ENCODE results near the gene KCNH2.
A peak's percentile ranks its signal among the peaks of the same experiment; 100 is the strongest.

KCNH2 gene

DNA sequence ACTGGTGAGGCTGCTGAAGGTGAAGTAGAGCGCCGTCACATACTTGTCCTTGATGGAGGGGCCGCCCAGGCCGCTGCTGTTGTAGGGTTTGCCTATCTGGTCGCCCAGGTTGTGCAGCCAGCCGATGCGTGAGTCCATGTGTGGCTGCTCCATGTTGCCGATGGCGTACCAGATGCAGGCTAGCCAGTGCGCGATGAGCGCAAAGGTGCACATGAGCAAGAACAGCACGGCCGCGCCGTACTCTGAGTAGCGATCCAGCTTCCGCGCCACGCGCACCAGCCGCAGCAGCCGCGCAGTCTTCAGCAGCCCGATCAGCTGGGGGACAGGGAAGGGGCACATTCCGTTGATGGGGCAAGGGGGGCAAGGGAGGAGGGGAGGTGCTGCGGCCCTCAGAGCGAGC is 26.6 kb downstream of the KCNH2 start:
- Mint-ChIP-seq H3K36me3 (ENCODE audit: low read depth) (peaks cover 11% of the 10 kb centered on the region), H3K27ac (peak overlapping the region; percentile 51), H3K4me3 (no peak overlapping the region), H3K27me3 (ENCODE audit: low read depth, poor library complexity) (peaks cover 8% of the 10 kb centered on the region), H3K9me3 (no peaks in the 10 kb centered on the region), H3K4me1 (peaks cover 70% of the 10 kb centered on the region)
- DNase-seq: no peak
- TF ChIP-seq CTCF (IDR thresholded peaks at IDR 0.05): no peak

GRCh38 chr7:150951181-150951520 is 27.0 kb downstream of the KCNH2 start:
- no peak overlapping the region for H3K4me3 Mint-ChIP-seq
- TF ChIP-seq CTCF (IDR thresholded peaks at IDR 0.05): no peak
- no peaks in the 10 kb centered on the region for H3K9me3 Mint-ChIP-seq
- H3K27ac Mint-ChIP-seq: peak overlapping the region; percentile 51
- peaks cover 11% of the 10 kb centered on the region for H3K36me3 Mint-ChIP-seq (ENCODE audit: low read depth)
- peaks cover 8% of the 10 kb centered on the region for H3K27me3 Mint-ChIP-seq (ENCODE audit: low read depth, poor library complexity)
- peaks cover 70% of the 10 kb centered on the region for H3K4me1 Mint-ChIP-seq
- DNase-seq: no peak

DNA sequence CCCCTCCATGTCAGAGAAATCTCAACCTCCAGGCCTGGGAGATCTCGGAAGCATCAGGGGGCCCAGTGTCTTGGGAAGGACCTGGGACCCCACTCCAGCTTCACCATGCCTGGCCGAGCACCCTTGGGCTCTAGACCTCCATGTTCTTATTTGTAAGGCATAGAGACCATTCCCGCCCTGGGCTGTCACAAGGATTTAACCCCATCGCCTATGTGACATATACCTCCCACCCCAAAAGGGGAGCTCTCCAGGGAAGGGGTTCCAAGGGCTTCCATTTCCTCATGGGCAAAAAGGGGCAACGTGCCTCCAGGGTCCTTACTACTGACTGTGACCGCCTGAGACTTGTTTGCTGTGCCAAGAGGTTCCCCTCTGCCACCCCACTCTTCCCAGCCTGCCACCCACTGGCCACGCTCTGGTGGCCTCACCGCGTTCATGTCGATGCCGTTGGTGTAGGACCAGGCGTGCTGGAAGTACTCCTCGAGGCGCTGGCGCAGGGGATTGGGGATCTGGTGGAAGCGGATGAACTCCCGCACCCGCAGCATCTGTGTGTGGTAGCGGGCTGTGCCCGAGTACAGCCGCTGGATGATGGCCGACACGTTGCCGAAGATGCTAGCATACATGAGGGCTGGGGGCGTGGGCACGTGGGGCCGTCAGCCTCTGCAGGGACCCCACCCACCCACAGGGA is 27.5 kb downstream of the KCNH2 start:
- no peak for DNase-seq
- Mint-ChIP-seq H3K27me3 (ENCODE audit: low read depth, poor library complexity) (peaks cover 8% of the 10 kb centered on the region), H3K4me3 (no peak overlapping the region), H3K36me3 (ENCODE audit: low read depth) (peaks cover 11% of the 10 kb centered on the region), H3K9me3 (no peaks in the 10 kb centered on the region), H3K27ac (no peak overlapping the region), H3K4me1 (peaks cover 71% of the 10 kb centered on the region)
- TF ChIP-seq CTCF (IDR thresholded peaks at IDR 0.05): no peak

DNA sequence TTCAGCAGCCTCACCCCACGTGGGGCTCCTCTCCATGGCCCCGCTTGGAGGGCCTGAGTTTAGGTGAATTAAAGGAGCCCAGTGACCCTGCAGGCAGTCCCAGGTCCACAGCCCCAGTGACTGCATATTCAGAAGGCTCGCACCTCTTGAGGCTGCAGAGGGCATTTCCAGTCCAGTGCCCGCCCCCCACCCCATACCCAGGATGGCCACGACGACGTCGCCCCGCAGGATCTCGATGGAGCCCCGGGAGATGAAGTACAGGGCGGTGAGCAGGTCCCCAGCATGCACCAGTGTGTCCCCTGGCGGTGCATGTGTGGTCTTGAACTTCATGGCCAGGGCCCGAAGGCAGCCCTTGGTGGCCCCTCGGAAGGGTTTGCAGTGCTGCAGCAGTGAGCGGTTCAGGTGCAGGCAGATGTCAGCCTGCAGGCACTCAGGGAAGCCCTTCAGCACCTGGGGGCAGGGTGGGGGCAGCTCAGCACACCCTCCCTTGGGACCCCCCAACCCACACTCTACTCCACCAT is 28.1 kb downstream of the KCNH2 start:
- Mint-ChIP-seq H3K4me3 (no peak overlapping the region), H3K27ac (no peak overlapping the region)

DNA sequence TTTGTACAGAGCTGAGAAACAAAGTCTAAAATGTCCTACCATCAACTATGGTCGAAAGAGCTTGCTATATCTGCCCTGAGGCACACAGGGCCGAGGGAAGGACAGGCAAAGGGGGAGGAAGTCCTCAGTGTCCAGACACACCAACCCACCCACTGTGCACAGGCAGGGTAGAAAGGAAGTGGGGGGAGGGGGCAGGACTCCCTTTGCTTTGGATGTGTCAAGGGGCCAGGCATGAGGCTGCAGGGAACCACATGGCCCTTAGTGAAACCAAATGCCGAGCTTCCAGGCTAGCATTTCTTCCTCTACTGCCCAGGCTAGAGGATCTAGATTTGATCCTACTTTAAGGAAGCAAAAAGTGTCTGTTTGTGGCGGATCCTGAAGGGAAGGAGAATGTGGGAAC is 28.6 kb downstream of the KCNH2 start:
- H3K4me3 Mint-ChIP-seq: peak overlapping the region; percentile 65
- peaks cover 11% of the 10 kb centered on the region for H3K36me3 Mint-ChIP-seq (ENCODE audit: low read depth)
- H3K9me3 Mint-ChIP-seq: no peaks in the 10 kb centered on the region
- peaks cover 75% of the 10 kb centered on the region for H3K4me1 Mint-ChIP-seq
- no peak for DNase-seq
- no peak for TF ChIP-seq CTCF (IDR thresholded peaks at IDR 0.05)
- no peak overlapping the region for H3K27ac Mint-ChIP-seq
- H3K27me3 Mint-ChIP-seq (ENCODE audit: low read depth, poor library complexity): peaks cover 8% of the 10 kb centered on the region

More for the DNA sequence above, 28.1 kb downstream of the KCNH2 start:
- no peak for TF ChIP-seq CTCF (IDR thresholded peaks at IDR 0.05)
- H3K27me3 Mint-ChIP-seq (ENCODE audit: low read depth, poor library complexity): peaks cover 8% of the 10 kb centered on the region
- peaks cover 11% of the 10 kb centered on the region for H3K36me3 Mint-ChIP-seq (ENCODE audit: low read depth)
- no peaks in the 10 kb centered on the region for H3K9me3 Mint-ChIP-seq
- peaks cover 75% of the 10 kb centered on the region for H3K4me1 Mint-ChIP-seq
- no peak for DNase-seq

- no peak for TF ChIP-seq CTCF (IDR thresholded peaks at IDR 0.05)
- no peak for DNase-seq
- H3K27me3 Mint-ChIP-seq (ENCODE audit: low read depth, poor library complexity): peaks cover 12% of the 10 kb centered on the region
- H3K4me3 Mint-ChIP-seq: peak overlapping the region; percentile 65
- H3K9me3 Mint-ChIP-seq: no peaks in the 10 kb centered on the region
- H3K36me3 Mint-ChIP-seq (ENCODE audit: low read depth): peaks cover 11% of the 10 kb centered on the region
- peaks cover 74% of the 10 kb centered on the region for H3K4me1 Mint-ChIP-seq
- H3K27ac Mint-ChIP-seq: no peak overlapping the region
Observed at GRCh38 chr7:150948791-150949251, 29.3 kb downstream of the KCNH2 start.

All from nephron progenitor cell (in vitro differentiated cells).